ENCODE measurements around the gene CD8A.

DNA sequence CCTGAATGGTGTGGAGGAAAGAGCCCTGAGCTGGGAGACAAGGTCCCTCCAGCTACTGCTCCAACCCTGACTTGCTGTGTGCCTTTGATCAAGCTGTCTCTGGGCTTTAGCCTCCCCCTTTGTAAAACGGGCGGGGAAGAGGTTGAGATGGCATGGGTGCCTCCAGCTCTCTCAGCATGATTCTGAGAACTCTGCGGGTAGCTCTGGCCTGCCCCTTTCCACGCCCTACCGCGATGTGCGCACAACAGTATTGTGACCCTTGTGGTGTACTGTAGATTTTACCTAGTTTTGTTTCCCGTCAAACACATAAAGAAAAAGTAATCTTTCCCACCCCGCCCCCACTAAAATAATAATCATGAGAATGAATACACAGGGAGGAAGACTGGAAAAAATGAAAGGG lies 5.3 kb downstream of the CD8A start:
- TF ChIP-seq, protein P1, sequence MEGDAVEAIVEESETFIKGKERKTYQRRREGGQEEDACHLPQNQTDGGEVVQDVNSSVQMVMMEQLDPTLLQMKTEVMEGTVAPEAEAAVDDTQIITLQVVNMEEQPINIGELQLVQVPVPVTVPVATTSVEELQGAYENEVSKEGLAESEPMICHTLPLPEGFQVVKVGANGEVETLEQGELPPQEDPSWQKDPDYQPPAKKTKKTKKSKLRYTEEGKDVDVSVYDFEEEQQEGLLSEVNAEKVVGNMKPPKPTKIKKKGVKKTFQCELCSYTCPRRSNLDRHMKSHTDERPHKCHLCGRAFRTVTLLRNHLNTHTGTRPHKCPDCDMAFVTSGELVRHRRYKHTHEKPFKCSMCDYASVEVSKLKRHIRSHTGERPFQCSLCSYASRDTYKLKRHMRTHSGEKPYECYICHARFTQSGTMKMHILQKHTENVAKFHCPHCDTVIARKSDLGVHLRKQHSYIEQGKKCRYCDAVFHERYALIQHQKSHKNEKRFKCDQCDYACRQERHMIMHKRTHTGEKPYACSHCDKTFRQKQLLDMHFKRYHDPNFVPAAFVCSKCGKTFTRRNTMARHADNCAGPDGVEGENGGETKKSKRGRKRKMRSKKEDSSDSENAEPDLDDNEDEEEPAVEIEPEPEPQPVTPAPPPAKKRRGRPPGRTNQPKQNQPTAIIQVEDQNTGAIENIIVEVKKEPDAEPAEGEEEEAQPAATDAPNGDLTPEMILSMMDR (IDR thresholded peaks at IDR 0.05) = no peak
- no peak for TF ChIP-seq POLR2A (IDR thresholded peaks at IDR 0.05)
- no peak for TF ChIP-seq POLR2AphosphoS5 (IDR thresholded peaks at IDR 0.05)
